HTERT RPE-1 (cell line): ENCODE measurements around the gene ALDH3B2.

Source experiments
- in situ Hi-C: fragments of 300-500 bp; cut with MboI; formaldehyde crosslinking; loops from 4 replicates; pipeline ENCODE4 v1.14.3; 2020; ENCODE audit warnings: low sequenced_read_pairs

ALDH3B2 gene

DNA sequence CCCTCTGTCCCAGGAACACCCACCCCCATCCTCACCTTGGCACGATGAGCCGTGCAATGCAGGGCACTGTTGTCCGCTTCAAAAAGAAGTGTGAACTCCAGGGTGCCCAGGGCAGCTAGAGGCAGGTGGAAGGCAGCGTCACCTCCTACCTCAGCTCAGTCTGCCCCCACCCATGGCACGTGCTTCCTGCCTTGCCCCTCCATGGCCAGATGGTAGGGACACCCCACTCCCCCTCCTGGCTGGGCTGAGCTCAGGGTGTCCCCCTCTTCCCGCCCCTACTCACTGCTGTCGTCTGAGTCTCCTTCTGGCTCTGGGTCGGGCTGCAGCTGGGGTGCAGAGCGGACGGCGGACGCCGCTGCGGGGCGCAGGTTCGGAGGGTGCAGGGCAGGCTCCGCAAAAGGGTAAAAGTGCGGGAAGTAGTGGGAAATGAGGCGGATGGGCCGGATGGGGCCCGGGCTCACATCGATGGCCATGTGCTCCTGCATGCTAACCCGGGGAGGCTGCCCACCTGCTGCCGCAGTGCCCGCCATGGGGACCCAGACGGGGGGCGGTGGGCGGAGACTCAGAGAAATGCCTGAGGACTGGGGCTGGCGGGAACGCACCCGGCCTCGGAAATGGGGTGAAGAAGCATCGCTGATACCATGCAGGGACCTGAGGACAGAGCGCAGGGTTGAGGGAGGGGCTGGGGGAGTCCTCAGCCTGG, 58.5 kb downstream of the ALDH3B2 start:
- in situ Hi-C loops: no loop called here

DNA sequence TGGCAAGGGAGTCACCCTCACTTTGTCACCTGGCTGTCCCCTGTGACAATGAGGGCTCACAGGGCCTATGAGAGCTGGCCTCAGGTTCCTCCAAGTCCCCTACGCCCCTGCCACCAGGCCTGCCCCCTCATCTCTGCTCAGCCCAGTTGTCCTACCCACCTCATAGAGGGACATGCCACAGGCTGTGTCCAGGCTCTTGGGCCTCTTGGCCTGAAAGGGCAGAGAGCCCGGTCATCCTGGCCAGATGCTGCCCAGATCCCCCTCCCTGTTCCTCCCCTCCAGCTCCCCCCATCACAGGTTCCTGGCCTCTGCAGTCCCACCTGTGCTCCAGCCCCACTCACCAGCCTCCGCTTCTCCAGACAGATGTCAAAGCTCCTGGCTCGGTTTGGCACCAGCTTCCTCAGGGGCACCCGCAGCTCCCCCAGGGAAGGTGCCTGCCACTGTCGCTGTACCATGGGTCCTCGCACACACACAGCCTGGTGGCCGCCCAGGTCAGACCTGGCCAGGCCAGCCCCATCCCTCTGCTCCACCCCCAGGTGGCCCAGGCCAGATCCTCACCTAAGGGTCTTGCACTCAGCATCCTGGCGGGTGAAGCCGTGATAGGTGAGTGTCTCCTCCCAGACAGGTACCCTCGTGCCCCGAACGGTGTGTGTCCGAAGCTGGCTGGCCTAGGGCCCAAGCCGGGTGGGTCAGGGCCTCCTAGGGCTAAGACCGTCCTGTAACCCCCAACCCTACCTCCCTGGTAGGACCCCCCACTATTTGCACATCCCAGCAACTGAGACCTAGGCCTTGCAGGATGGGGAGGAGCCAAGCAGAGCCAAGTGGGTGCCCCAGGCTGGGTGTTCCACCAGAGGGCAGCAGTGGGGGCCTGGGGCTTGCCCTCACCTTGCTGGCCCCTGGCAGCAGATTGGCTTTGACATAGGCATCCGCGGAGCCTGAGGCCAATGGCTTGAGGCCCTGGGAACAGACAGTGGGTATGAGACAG, 59.4 kb downstream of the ALDH3B2 start:
- in situ Hi-C loops: no loop called here

DNA sequence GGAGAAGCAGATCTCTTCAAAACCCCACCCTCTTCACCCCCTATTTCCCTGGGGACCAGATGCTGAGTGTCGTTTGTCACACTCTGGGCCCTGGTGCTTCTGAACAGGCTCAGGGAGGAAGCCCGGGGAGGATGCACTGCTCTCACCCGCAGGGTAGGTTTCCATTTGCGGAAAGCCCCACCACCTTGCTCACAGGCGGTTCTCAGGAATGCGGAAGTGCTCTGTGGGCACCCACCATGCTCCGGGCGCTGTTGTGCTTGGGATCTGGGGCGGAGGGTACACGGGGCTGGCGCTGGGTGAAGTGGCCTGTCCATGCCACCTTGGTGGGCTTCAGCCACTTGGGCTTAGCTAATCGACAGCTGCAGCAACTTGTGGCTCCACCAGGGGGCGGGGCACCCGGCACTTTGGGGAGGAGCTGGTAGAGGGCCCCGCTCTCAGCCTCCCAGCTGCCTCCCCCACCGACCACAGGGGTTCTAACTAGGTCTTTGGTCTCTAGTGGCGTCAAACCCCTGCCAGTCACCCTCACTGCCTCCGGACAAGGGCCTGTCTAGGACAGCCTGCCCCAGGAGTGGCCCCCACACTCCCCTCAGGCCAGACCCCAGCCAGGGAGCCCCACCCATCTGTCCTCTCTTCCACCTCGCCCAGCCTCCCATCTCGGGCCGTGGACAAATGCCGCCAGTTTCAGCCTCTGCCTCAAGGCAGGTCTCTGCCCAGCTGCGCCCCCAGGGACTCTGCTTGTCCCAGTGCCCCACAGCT, 60.3 kb downstream of the ALDH3B2 start:
- in situ Hi-C loops: no loop called here

DNA sequence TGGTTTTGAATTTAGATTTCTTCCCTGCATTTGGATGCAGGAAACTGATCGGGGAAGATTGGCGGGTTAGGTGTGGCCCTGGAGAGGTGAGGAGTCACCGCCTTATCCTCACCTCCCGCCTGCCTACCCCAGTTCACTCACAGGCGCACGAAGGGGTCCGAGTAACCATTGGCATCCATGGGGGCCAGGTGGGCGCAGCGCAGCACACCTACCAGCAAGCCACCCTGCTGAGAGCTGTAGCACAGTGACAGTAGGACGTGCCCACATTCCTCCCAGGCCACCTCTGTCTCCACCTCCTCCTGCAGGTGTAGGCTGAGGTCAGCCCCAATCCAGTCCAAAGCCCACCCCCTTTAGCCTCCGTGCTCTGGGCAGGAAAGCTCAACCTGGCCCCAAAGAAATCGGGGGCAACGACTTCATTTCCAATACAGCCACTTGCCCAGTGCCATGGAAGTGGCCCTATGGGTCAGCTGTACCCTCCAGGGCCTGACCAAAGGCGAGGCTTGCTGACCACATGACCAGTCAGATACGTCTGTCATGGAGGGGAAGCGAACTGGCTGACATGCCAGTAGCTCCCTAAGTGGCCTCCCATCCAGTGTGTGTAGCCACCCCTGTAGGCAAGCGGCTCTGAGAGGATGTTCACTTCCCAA, 61.0 kb downstream of the ALDH3B2 start:
- in situ Hi-C loops: no loop called here

DNA sequence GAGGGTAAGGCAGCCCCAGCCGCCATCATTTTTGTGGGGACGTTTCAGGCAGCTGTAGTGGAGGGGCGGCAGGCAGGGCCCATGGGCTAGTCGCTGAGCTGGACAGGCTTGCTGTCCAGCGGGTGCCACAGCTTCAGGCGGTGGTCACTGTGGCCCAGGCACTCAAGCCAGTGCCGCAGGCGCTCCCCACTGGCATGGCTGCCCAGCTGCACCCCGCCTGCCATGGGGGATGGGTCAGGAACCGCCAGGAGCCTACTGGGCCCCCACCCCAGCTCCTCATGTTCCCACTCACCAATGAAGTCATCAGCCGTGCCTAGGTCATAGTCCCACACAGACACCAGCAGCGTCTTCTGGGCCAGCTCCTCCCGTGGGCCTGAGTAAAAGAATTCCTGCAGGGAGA, 61.7 kb downstream of the ALDH3B2 start:
- in situ Hi-C loops: no loop called here
